ENCODE data around the gene PCLAF.
"Not testable (repeated sequence)": the region's sequence is repeated elsewhere in the genome, so short reads cannot be mapped to it uniquely, and the experiment has no call there.

The PCLAF gene

GRCh38 chr15:64348455-64348854, 32.8 kb downstream of the PCLAF start:
- DNase-seq (ENCODE audit: insufficient read length, low spot score) (no peak), FAIRE-seq (no peak)
- TF ChIP-seq CTCF (IDR thresholded peaks at IDR 0.05; ENCODE audit: insufficient read depth, missing control alignments) = no peak

GRCh38 chr15:64346242-64346641, 35.0 kb downstream of the PCLAF start:
- FAIRE-seq; DNase-seq (ENCODE audit: insufficient read length, low spot score): not testable (repeated sequence)

- DNase-seq (ENCODE audit: insufficient read length, low spot score) (no peak), FAIRE-seq (no peak)
- TF ChIP-seq CTCF (IDR thresholded peaks at IDR 0.05; ENCODE audit: insufficient read depth, missing control alignments) = no peak
Measured at GRCh38 chr15:64344651-64345294, 36.5 kb downstream of the PCLAF start.

GRCh38 chr15:64343841-64344240, 37.4 kb downstream of the PCLAF start:
- TF ChIP-seq CTCF (IDR thresholded peaks at IDR 0.05; ENCODE audit: insufficient read depth, missing control alignments) = no peak
- no peak for FAIRE-seq
- DNase-seq (ENCODE audit: insufficient read length, low spot score) = no peak

GRCh38 chr15:64343222-64343621, 38.0 kb downstream of the PCLAF start:
- DNase-seq (ENCODE audit: insufficient read length, low spot score) (no peak), FAIRE-seq (no peak)
- TF ChIP-seq CTCF (IDR thresholded peaks at IDR 0.05; ENCODE audit: insufficient read depth, missing control alignments) = no peak

- FAIRE-seq = no peak
- TF ChIP-seq CTCF (IDR thresholded peaks at IDR 0.05; ENCODE audit: insufficient read depth, missing control alignments) = no peak
- DNase-seq (ENCODE audit: insufficient read length, low spot score) = no peak
Measured at GRCh38 chr15:64341961-64342360, 39.3 kb downstream of the PCLAF start.

- TF ChIP-seq CTCF (IDR thresholded peaks at IDR 0.05; ENCODE audit: insufficient read depth, missing control alignments) = no peak
- no peak for FAIRE-seq
- DNase-seq (ENCODE audit: insufficient read length, low spot score) = no peak
Measured at GRCh38 chr15:64340355-64340754, 40.9 kb downstream of the PCLAF start.

GRCh38 chr15:64337761-64338160, 43.5 kb downstream of the PCLAF start:
- DNase-seq (ENCODE audit: insufficient read length, low spot score) = no peak
- FAIRE-seq = no peak
- no peak for TF ChIP-seq CTCF (IDR thresholded peaks at IDR 0.05; ENCODE audit: insufficient read depth, missing control alignments)
